ENCODE results near the gene AVEN.

DNA sequence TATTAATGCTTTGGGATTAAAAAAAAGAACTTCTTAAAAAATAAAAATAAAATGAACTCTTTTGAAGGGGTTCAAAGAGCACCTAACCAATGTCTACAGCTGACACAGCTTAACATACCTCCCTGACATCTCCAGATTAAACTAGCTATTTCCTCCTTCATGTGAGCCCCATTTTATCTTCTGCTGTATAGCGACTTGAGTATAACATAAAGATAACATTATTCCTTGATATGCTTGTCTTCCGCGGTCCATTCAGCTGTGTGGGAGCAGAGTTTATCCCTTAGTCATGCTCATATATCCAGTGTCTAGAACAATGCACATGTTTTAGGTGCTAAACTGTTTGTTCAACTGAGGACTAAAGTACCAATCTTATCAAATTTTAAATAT is 78.5 kb downstream of the AVEN start:
- TF ChIP-seq EZH2phosphoT487 (IDR thresholded peaks at IDR 0.05; ENCODE audit: insufficient read depth, low read depth), result no peak
- TF ChIP-seq EZH2 (IDR thresholded peaks at IDR 0.05; ENCODE audit: insufficient read depth, poor library complexity, severe bottlenecking), result no peak

Data from GM23248 (cell line).